Activated naive CD8-positive, alpha-beta T cell treated with anti-CD3 and anti-CD28 coated beads, Interleukin-2, amount 50 U/mL, for 24 hours (primary cell): ENCODE data around the gene PACSIN2.
"Not testable (repeated sequence)": the region's sequence is repeated elsewhere in the genome, so short reads cannot be mapped to it uniquely, and the experiment has no call there.

Experiments used
- ATAC-seq: fragments of 150-1000 bp; cut with Tn5 transposase; one replicate; pipeline ENCODE4 v1.10.0; 2021
- DNase-seq: peaks from one replicate; pipeline ENCODE4 v3.0.0; 2021
- H3K27ac Mint-ChIP-seq: one replicate; pipeline ENCODE4 v1.8.0; 2021; ENCODE audit warnings: mild to moderate bottlenecking, mixed read lengths
- H3K27me3 Mint-ChIP-seq: one replicate; pipeline ENCODE4 v1.8.0; 2021; ENCODE audit warnings: mixed read lengths
- H3K36me3 Mint-ChIP-seq: one replicate; pipeline ENCODE4 v1.8.0; 2021; ENCODE audit warnings: low read depth, mixed read lengths
- H3K4me1 Mint-ChIP-seq: one replicate; pipeline ENCODE4 v1.8.0; 2021; ENCODE audit warnings: mixed read lengths
- H3K4me3 Mint-ChIP-seq: one replicate; pipeline ENCODE4 v1.8.0; 2021; ENCODE audit warnings: mild to moderate bottlenecking, moderate library complexity, mixed read lengths
- H3K9me3 Mint-ChIP-seq: one replicate; pipeline ENCODE4 v1.8.0; 2021; ENCODE audit warnings: mixed read lengths

PACSIN2 gene

GRCh38 chr22:42943981-42944380, 71.0 kb downstream of the PACSIN2 start:
- no peak for ATAC-seq
- peaks cover 57% of the 10 kb centered on the region for H3K4me1 Mint-ChIP-seq
- DNase-seq = no peak
- peaks cover 2% of the 10 kb centered on the region for H3K36me3 Mint-ChIP-seq
- no peak overlapping the region for H3K4me3 Mint-ChIP-seq
- H3K27ac Mint-ChIP-seq = no peak overlapping the region
- H3K9me3 Mint-ChIP-seq = no peaks in the 10 kb centered on the region
- no peaks in the 10 kb centered on the region for H3K27me3 Mint-ChIP-seq

DNA sequence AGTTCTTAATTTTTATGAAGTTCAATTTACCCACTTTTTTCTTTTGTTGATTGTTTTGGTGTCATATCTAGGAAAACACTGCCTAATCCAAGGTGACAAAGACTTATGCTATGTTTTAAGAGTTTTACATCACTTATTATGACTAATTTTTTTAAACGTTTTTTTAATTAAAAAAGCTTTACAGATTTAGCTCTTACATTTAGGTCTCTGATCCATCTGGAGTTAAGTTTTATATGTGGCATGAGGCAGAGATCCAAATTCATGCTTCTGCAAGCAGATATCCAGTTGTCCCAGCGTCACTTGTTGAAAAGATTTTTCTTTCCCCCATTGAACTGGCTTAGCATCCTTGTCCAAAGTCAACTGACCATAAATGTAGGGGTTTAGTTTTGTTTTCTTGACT, 72.6 kb downstream of the PACSIN2 start:
- Mint-ChIP-seq H3K4me1 (peaks cover 55% of the 10 kb centered on the region), H3K9me3 (no peaks in the 10 kb centered on the region), H3K4me3 (no peak overlapping the region), H3K36me3 (peaks cover 2% of the 10 kb centered on the region), H3K27me3 (no peaks in the 10 kb centered on the region), H3K27ac (no peak overlapping the region)
- ATAC-seq (no peak), DNase-seq (no peak)

- Mint-ChIP-seq H3K27ac (peak overlapping the region; percentile 11), H3K27me3 (no peaks in the 10 kb centered on the region), H3K9me3 (no peaks in the 10 kb centered on the region), H3K4me1 (peaks cover 50% of the 10 kb centered on the region), H3K36me3 (no peaks in the 10 kb centered on the region), H3K4me3 (no peak overlapping the region)
- ATAC-seq = no peak
- no peak for DNase-seq
These were observed 74.9 kb downstream of the PACSIN2 start for GRCh38 chr22:42939941-42940653.

GRCh38 chr22:42939451-42939881, 75.5 kb downstream of the PACSIN2 start:
- Mint-ChIP-seq H3K4me3 (no peak overlapping the region), H3K27ac (peak overlapping the region; percentile 11), H3K4me1 (peaks cover 53% of the 10 kb centered on the region), H3K27me3 (no peaks in the 10 kb centered on the region), H3K36me3 (peaks cover 1% of the 10 kb centered on the region), H3K9me3 (no peaks in the 10 kb centered on the region)
- no peak for DNase-seq
- no peak for ATAC-seq

- ATAC-seq (no peak), DNase-seq (no peak)
- Mint-ChIP-seq H3K36me3 (peaks cover 1% of the 10 kb centered on the region), H3K27me3 (no peaks in the 10 kb centered on the region), H3K9me3 (no peaks in the 10 kb centered on the region), H3K4me1 (peaks cover 58% of the 10 kb centered on the region), H3K4me3 (no peak overlapping the region), H3K27ac (no peak overlapping the region)
These were observed 76.0 kb downstream of the PACSIN2 start for GRCh38 chr22:42938976-42939375.

GRCh38 chr22:42938449-42938848, 76.5 kb downstream of the PACSIN2 start:
- no peak for ATAC-seq
- H3K4me3 Mint-ChIP-seq = no peak overlapping the region
- no peak for DNase-seq
- peaks cover 1% of the 10 kb centered on the region for H3K36me3 Mint-ChIP-seq
- H3K27me3 Mint-ChIP-seq = no peaks in the 10 kb centered on the region
- no peaks in the 10 kb centered on the region for H3K9me3 Mint-ChIP-seq
- peaks cover 63% of the 10 kb centered on the region for H3K4me1 Mint-ChIP-seq
- H3K27ac Mint-ChIP-seq = no peak overlapping the region

DNA sequence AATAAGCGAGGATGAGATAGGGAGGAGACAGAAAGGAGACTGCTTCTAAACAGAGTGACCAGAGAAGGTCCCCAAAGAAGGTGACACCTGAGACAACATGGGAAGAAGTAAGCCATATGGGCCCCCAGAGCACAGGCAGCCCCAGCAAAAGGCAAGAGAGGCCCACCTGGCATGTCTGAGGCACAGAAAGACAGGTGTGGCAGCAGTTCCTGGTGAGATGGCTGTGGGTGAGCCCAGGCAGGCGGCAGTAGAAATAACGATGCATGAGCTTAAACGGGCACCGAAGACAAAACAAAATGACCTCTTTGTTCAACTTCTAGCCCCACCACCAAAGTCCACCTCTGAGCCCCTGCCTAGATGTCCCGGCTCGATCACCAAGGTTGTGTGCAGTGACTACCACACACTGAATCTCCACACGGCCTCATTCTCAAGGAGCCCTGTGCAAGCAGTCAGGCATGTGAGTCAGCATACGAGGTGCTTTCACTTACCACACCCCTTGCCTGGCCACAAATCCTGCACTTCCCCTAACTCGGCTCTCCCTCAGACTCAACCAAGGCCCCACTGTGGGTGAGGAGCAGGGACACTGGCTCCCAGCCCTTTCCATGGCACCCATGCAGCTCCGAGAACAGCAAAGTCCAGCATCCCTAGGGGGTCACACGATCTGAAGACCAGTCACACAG, 77.6 kb downstream of the PACSIN2 start:
- H3K4me3 Mint-ChIP-seq = no peak overlapping the region
- H3K27me3 Mint-ChIP-seq = no peaks in the 10 kb centered on the region
- peak; percentile 49 for DNase-seq
- H3K9me3 Mint-ChIP-seq = no peaks in the 10 kb centered on the region
- H3K36me3 Mint-ChIP-seq = peaks cover 3% of the 10 kb centered on the region
- H3K27ac Mint-ChIP-seq = no peak overlapping the region
- peaks cover 75% of the 10 kb centered on the region for H3K4me1 Mint-ChIP-seq
- peak; percentile 85 for ATAC-seq

DNA sequence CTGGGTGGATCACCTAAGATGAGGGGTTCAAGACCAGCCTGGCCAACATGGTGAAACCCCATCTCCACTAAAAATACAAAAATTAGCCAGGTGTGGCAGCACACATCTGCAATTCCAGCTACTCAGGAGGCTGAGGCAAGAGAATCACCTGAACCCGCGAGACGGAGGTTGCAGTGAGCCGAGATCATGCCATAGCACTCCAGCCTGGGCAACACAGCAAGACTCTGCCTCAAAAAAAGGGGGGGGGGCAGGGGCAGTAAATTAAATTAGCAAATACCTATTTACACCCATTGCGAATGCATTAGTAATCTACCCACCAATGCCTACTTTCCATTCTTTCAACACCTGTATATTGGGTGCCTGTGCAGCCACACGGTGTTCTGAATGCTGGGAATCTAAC, 78.3 kb downstream of the PACSIN2 start:
- not testable (repeated sequence) for H3K27me3 Mint-ChIP-seq, H3K27ac Mint-ChIP-seq, DNase-seq, ATAC-seq, H3K9me3 Mint-ChIP-seq, H3K36me3 Mint-ChIP-seq, H3K4me3 Mint-ChIP-seq
- peaks cover 81% of the 10 kb centered on the region for H3K4me1 Mint-ChIP-seq

GRCh38 chr22:42934338-42934737, 80.6 kb downstream of the PACSIN2 start:
- no peak for DNase-seq
- Mint-ChIP-seq H3K27ac (peak overlapping the region; percentile 90), H3K4me3 (peak overlapping the region; percentile 16), H3K27me3 (no peaks in the 10 kb centered on the region), H3K4me1 (peaks cover 86% of the 10 kb centered on the region), H3K9me3 (no peaks in the 10 kb centered on the region), H3K36me3 (peaks cover 4% of the 10 kb centered on the region)
- no peak for ATAC-seq

DNA sequence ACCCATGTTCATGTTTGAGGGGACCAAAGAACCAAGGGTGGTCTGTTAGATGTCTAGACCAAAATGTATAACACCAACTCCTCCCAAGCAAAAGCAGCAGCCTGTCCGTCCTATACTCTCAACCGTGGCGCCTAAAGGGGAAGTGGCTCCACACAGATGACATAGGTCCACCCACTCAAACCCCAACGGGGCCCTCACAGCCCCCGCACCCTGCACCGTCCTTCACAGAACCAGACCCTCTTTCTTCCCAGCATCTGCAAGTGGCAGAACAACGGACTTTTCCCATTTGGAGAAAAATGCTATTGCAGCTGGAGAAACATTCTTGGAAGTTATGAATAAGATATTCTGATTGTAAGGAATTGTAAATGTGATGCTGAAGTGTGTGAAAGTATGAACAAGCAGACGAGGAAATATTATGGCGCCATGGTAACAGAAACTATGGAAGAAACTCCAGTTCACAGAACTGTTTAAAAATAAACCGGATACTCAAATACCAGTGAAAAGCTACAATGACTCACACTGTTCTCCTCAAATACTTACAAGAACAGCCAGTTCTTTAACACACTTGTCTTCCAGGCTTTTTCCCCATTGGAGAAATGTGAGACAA, 81.4 kb downstream of the PACSIN2 start:
- peak; percentile 67 for ATAC-seq
- peaks cover 4% of the 10 kb centered on the region for H3K36me3 Mint-ChIP-seq
- peak overlapping the region; percentile 90 for H3K27ac Mint-ChIP-seq
- peaks cover 84% of the 10 kb centered on the region for H3K4me1 Mint-ChIP-seq
- H3K9me3 Mint-ChIP-seq = no peaks in the 10 kb centered on the region
- peak overlapping the region; percentile 71 for H3K4me3 Mint-ChIP-seq
- peak; percentile 59 for DNase-seq
- H3K27me3 Mint-ChIP-seq = no peaks in the 10 kb centered on the region

DNA sequence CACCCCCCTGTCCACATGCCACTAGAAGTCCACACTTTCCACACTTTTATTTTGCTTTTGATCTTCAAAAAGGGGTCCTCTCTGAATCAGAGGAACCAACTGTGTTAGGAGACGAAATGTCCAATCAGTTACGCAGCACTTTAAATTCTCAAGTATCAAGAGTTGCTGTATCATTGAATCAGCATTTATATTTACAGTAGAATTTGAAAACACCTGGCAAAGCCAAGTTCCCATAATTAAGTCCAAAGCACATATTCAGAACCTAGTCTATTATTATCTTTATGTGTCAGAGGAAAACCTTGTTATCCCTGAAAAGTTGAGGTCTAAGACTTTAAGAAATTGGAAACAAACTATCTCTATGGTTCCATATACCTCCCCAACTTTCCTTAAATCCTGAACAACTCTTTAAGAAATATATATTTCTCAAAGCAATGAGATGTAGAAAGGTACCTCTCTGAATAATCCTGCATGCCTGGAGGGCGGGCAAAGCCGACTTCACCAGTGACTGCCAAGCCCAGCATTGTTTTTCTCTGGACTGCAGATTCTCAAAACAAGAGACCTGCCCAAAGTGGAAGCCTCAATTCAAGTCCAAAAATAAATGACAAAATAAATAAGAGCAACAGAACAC, 82.0 kb downstream of the PACSIN2 start:
- peak overlapping the region; percentile 71 for H3K4me3 Mint-ChIP-seq
- H3K36me3 Mint-ChIP-seq = peaks cover 4% of the 10 kb centered on the region
- peak overlapping the region; percentile 90 for H3K27ac Mint-ChIP-seq

GRCh38 chr22:42932197-42932519, 82.8 kb downstream of the PACSIN2 start:
- H3K27ac Mint-ChIP-seq = peak overlapping the region; percentile 90
- no peaks in the 10 kb centered on the region for H3K27me3 Mint-ChIP-seq
- H3K4me1 Mint-ChIP-seq = peaks cover 71% of the 10 kb centered on the region
- peak overlapping the region; percentile 35 for H3K4me3 Mint-ChIP-seq
- peaks cover 4% of the 10 kb centered on the region for H3K36me3 Mint-ChIP-seq
- no peak for DNase-seq
- H3K9me3 Mint-ChIP-seq = no peaks in the 10 kb centered on the region
- ATAC-seq = no peak

More for the DNA sequence above, 82.0 kb downstream of the PACSIN2 start:
- H3K4me1 Mint-ChIP-seq = peaks cover 79% of the 10 kb centered on the region
- DNase-seq (no peak), ATAC-seq (no peak)
- no peaks in the 10 kb centered on the region for H3K27me3 Mint-ChIP-seq
- no peaks in the 10 kb centered on the region for H3K9me3 Mint-ChIP-seq

DNA sequence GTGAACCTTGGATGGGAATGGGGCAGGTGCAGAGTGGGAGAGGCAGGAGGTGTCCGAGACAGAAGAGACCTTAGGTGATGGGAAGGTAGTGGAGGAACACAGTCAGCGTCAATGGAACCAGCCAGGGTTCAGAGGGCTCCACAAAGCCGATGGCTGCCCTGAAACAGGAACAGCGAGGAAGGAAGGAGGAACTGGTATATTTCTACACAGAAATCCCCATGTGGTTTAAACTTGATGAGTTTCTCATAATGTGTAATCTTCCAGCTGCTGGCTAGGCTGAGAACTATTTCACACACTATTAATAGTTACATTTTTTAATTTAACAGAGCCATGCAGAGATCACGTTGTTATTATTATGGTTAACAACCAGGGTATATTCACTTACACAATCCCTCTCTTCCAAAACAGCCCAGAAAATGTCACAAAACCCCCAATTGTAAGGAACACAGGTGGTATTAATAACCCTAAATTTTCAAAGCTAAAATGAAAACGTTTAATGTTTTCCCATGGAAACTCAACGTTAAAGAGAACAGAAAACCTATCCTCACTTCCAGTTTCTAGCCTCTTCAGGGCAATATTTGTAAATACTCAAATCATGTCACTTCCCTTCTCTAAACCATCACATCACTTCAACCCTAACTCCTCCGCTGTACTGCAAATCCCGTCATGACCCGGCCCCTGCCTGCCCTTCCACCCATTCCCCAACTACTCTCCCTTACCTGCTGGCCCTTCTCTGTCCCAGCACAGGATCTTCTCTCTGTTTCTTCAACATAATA, 83.3 kb downstream of the PACSIN2 start:
- no peak for ATAC-seq
- H3K9me3 Mint-ChIP-seq = no peaks in the 10 kb centered on the region

DNA sequence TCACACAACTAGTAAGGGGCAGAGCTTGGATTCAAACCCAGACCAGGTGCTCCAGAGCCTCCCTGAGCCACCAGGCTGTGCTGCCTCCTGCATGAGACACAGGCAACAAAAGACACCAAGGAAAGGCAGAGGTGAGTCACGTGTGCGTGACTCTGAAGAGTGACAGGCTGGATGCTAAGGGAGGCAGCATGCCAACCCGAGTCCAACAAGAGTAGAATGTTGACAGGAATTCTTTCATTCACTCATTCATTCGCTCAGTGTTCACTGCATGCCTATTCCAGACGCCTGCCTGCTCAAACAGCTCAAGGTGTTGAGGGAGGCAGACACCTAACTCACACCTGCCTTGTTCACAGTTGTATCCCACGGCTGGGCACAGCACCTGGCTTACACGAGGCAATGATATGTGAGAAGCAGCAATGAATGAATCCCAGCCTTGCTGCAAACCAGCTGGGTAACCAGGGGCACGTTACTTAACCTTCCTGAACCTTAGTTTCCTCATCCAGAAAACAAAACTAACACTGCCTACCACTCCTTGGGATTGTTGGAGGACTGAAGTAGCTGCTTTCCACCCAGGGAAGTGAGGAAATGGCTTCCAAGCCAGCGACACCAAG, 84.0 kb downstream of the PACSIN2 start:
- no peaks in the 10 kb centered on the region for H3K9me3 Mint-ChIP-seq
- H3K4me1 Mint-ChIP-seq = peaks cover 74% of the 10 kb centered on the region
- no peak overlapping the region for H3K4me3 Mint-ChIP-seq
- ATAC-seq (peak; percentile 58), DNase-seq (no peak)
- no peaks in the 10 kb centered on the region for H3K27me3 Mint-ChIP-seq
- peaks cover 4% of the 10 kb centered on the region for H3K36me3 Mint-ChIP-seq
- peak overlapping the region; percentile 90 for H3K27ac Mint-ChIP-seq

More for the DNA sequence above, 83.3 kb downstream of the PACSIN2 start:
- H3K4me3 Mint-ChIP-seq = peak overlapping the region; percentile 35
- no peaks in the 10 kb centered on the region for H3K27me3 Mint-ChIP-seq
- no peak for DNase-seq
- peak overlapping the region; percentile 90 for H3K27ac Mint-ChIP-seq
- H3K36me3 Mint-ChIP-seq = peaks cover 4% of the 10 kb centered on the region
- H3K4me1 Mint-ChIP-seq = peaks cover 72% of the 10 kb centered on the region
